DND-41 (cell line): ENCODE results near the gene PREX1.

ENCODE experiments used
- ATAC-seq: fragments of 200-7000 bp; cut with Tn5 transposase; 3 replicates; pipeline ENCODE4 v1.9.1; 2021; ENCODE audit warnings: low read depth; ENCODE audit not compliant: insufficient read depth
- DNase-seq: peaks from one replicate; pipeline ENCODE4 v3.0.0-alpha.2; 2020
- H2AFZ ChIP-seq: 2 replicates; pipeline ENCODE4 v1.6.0; 2012; ENCODE audit warnings: low read depth, low read length
- H3K27ac ChIP-seq: 2 replicates; pipeline ENCODE4 v1.5.1; 2012; ENCODE audit warnings: low read length, inconsistent platforms
- H3K27me3 ChIP-seq: fragments of 200-600 bp; sonication (generic); 2 replicates; pipeline ENCODE4 v1.6.0; 2012; ENCODE audit warnings: low read length, mild to moderate bottlenecking, inconsistent platforms; ENCODE audit not compliant: insufficient read depth, poor library complexity
- H3K36me3 ChIP-seq: 2 replicates; pipeline ENCODE4 v1.5.1; 2012; ENCODE audit warnings: low read length, inconsistent platforms; ENCODE audit not compliant: insufficient read depth
- H3K4me1 ChIP-seq: 2 replicates; pipeline ENCODE4 v1.5.1; 2012; ENCODE audit warnings: mild to moderate bottlenecking, low read length; ENCODE audit not compliant: insufficient read depth
- H3K4me2 ChIP-seq: 2 replicates; pipeline ENCODE4 v1.6.0; 2012; ENCODE audit warnings: mild to moderate bottlenecking, moderate library complexity, low read length, inconsistent platforms; ENCODE audit not compliant: insufficient read depth
- H3K4me3 ChIP-seq, 2 experiments: fragments of 200-600 bp in 1 of 2; shearing (Covaris generic) in 1 of 2; 2 replicates each; pipeline ENCODE4 v1.5.1; 2012 to 2016; ENCODE audit warnings: inconsistent platforms in 2 of 2, low read length in 2 of 2, mild to moderate bottlenecking in 2 of 2, low read depth in 1 of 2, moderate library complexity in 1 of 2
- H3K79me2 ChIP-seq: 2 replicates; pipeline ENCODE4 v1.6.0; 2012; ENCODE audit warnings: low read length, inconsistent platforms; ENCODE audit not compliant: insufficient read depth
- H3K9ac ChIP-seq: 2 replicates; pipeline ENCODE4 v1.6.0; 2012; ENCODE audit warnings: low read depth, mild to moderate bottlenecking, inconsistent platforms, low read length, moderate library complexity
- H3K9me3 ChIP-seq: 2 replicates; pipeline ENCODE4 v1.5.1; 2012; ENCODE audit warnings: low read length, moderate library complexity, mild to moderate bottlenecking, inconsistent platforms; ENCODE audit not compliant: insufficient read depth, severe bottlenecking
- H4K20me1 ChIP-seq: 2 replicates; pipeline ENCODE4 v1.6.0; 2012; ENCODE audit warnings: low read length; ENCODE audit not compliant: insufficient read depth
- EZH2 ChIP-seq: IDR thresholded peaks from 3 replicates; pipeline ENCODE4 v1.6.1; 2012; ENCODE audit warnings: borderline replicate concordance, low read depth, mild to moderate bottlenecking, moderate library complexity, low read length, inconsistent platforms; ENCODE audit not compliant: severe bottlenecking
- TF ChIP-seq, protein P1 (sequence below): IDR thresholded peaks from 2 replicates; pipeline ENCODE4 v1.5.1; 2012; ENCODE audit warnings: borderline replicate concordance, low read length, moderate library complexity, mild to moderate bottlenecking; ENCODE audit not compliant: poor library complexity, severe bottlenecking; ENCODE audit errors: extremely low read depth

Gene PREX1

GRCh38 chr20:48623906-48624265 is 203.9 kb downstream of the PREX1 start:
- Histone ChIP-seq H3K4me3 (no peak overlapping the region), H3K36me3 (no peaks in the 10 kb centered on the region), H2AFZ (no peak overlapping the region), H3K79me2 (no peaks in the 10 kb centered on the region), H3K27me3 (no peaks in the 10 kb centered on the region), H3K4me1 (peaks cover 22% of the 10 kb centered on the region), H4K20me1 (peaks cover 4% of the 10 kb centered on the region; the same call in 1 of the 2 replicates), H3K27ac (no peak overlapping the region), H3K9me3 (no peaks in the 10 kb centered on the region), H3K4me2 (no peak overlapping the region), H3K9ac (no peak overlapping the region)
- ATAC-seq (no peak), DNase-seq (no peak)
- TF ChIP-seq EZH2 = no peak
- TF ChIP-seq, protein P1, sequence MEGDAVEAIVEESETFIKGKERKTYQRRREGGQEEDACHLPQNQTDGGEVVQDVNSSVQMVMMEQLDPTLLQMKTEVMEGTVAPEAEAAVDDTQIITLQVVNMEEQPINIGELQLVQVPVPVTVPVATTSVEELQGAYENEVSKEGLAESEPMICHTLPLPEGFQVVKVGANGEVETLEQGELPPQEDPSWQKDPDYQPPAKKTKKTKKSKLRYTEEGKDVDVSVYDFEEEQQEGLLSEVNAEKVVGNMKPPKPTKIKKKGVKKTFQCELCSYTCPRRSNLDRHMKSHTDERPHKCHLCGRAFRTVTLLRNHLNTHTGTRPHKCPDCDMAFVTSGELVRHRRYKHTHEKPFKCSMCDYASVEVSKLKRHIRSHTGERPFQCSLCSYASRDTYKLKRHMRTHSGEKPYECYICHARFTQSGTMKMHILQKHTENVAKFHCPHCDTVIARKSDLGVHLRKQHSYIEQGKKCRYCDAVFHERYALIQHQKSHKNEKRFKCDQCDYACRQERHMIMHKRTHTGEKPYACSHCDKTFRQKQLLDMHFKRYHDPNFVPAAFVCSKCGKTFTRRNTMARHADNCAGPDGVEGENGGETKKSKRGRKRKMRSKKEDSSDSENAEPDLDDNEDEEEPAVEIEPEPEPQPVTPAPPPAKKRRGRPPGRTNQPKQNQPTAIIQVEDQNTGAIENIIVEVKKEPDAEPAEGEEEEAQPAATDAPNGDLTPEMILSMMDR = no peak

DNA sequence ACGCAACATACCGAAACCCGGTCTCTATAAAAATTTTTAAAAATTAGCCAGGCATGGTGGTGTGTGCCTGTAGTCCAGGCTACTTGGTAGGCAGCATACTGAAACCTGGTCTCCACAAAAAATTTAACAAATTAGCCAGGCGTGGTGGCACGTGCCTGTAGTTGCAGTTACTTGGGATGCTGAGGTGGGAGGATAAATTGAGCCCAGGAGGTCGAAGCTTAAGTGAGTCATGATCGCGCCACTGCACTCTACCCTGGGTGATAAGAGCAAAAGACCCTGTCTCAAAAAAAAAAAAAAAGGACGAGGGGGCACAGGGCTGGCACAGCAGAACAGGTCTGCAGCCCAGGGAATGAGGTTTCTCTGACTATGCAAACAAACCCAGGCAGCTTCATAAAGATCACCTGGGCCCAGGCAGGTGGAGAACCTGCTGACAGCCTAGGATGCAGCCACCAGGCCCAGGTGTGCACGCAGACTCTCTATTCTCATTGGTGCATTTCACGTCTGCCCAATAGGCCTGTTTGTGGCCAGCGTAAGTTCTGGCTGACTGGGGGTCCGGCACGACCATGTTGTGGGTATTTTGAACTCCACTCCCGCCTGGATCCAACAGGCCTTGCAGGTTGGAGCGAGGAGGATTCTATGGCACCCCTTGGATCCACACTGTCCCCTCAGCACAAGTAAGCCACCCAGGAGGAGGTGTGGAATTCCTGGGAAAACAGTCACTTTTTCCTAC is 204.5 kb downstream of the PREX1 start:
- Histone ChIP-seq H3K27me3 (no peaks in the 10 kb centered on the region), H3K36me3 (no peaks in the 10 kb centered on the region), H2AFZ (no peak overlapping the region), H3K4me3 (no peak overlapping the region), H3K27ac (no peak overlapping the region), H3K4me2 (no peak overlapping the region), H3K9me3 (no peaks in the 10 kb centered on the region), H3K79me2 (no peaks in the 10 kb centered on the region), H3K4me1 (peaks cover 22% of the 10 kb centered on the region), H3K9ac (no peak overlapping the region), H4K20me1 (peaks cover 4% of the 10 kb centered on the region; the same call in 1 of the 2 replicates)
- ATAC-seq (no peak), DNase-seq (no peak)
- TF ChIP-seq EZH2 = no peak
- TF ChIP-seq, protein P1 = no peak

DNA sequence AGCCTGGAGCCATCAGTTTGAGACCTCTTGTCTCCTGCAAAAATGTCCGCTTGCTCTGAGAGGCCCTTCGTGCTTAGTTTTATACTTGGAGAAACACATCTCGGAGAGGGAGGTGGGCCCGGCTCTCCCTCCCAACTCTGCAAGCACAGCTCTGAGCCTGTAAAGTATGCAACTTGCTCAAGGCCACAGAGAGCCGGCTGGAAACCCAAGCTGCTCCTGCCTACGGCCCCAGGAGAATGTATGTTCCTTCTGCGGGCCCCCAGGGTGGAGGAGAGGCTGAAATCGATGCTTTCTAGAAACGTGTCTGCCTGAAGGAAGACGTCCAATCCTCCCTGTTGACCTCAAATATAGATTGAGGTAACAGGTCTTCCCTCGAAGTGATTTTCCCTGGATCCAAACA is 205.4 kb downstream of the PREX1 start:
- DNase-seq (no peak), ATAC-seq (no peak)
- Histone ChIP-seq H3K4me2 (no peak overlapping the region), H4K20me1 (peaks cover 5% of the 10 kb centered on the region; the same call in 1 of the 2 replicates), H2AFZ (no peak overlapping the region), H3K9me3 (no peaks in the 10 kb centered on the region), H3K27me3 (no peaks in the 10 kb centered on the region), H3K27ac (no peak overlapping the region), H3K36me3 (no peaks in the 10 kb centered on the region), H3K4me1 (peaks cover 21% of the 10 kb centered on the region), H3K4me3 (no peak overlapping the region), H3K9ac (no peak overlapping the region), H3K79me2 (no peaks in the 10 kb centered on the region)
- TF ChIP-seq, protein P1 = no peak
- TF ChIP-seq EZH2 = no peak
